ENCODE measurements around the gene NDUFB10. TPM values are rescaled to one million over a fixed set of nuclear protein-coding genes. Genes with fewer than 3 reads are reported as not detected.

Gene NDUFB10
- total RNA-seq, 1 donor from 2014 or later, result 96.9 TPM

DNA sequence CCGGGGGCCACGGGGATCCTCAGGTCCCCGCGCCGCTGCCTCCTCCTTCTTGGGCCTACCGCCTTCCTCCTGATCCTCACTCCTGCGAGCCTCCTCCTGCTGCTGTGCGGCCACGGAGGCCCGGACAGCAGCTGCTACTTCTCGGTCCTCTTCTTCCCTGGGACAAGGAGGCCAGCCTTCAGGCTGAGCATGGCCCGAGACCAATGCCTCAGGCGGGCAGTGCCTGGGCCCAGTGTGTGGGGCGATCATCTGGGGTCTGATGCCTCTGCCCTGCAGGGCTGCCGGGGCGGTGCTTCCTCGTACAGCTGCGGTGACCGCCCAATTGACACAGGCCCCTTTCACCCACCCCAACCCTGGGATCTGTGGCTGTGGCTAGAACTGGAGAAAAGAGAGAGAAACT lies 41.7 kb downstream of the NDUFB10 start:
- Mint-ChIP-seq H3K4me3 (ENCODE audit: low read depth) (no peak overlapping the region), H3K27me3 (no peaks in the 10 kb centered on the region), H3K27ac (no peak overlapping the region), H3K4me1 (ENCODE audit: low read depth) (peaks cover 5% of the 10 kb centered on the region), H3K9me3 (ENCODE audit: low read depth) (no peaks in the 10 kb centered on the region), H3K36me3 (ENCODE audit: insufficient read depth) (peaks cover 6% of the 10 kb centered on the region)
- no peak for DNase-seq (ENCODE audit: low spot score, unreplicated experiment)
- TF ChIP-seq, protein P1, sequence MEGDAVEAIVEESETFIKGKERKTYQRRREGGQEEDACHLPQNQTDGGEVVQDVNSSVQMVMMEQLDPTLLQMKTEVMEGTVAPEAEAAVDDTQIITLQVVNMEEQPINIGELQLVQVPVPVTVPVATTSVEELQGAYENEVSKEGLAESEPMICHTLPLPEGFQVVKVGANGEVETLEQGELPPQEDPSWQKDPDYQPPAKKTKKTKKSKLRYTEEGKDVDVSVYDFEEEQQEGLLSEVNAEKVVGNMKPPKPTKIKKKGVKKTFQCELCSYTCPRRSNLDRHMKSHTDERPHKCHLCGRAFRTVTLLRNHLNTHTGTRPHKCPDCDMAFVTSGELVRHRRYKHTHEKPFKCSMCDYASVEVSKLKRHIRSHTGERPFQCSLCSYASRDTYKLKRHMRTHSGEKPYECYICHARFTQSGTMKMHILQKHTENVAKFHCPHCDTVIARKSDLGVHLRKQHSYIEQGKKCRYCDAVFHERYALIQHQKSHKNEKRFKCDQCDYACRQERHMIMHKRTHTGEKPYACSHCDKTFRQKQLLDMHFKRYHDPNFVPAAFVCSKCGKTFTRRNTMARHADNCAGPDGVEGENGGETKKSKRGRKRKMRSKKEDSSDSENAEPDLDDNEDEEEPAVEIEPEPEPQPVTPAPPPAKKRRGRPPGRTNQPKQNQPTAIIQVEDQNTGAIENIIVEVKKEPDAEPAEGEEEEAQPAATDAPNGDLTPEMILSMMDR (IDR thresholded peaks at IDR 0.05; ENCODE audit: unreplicated experiment), result no peak

DNA sequence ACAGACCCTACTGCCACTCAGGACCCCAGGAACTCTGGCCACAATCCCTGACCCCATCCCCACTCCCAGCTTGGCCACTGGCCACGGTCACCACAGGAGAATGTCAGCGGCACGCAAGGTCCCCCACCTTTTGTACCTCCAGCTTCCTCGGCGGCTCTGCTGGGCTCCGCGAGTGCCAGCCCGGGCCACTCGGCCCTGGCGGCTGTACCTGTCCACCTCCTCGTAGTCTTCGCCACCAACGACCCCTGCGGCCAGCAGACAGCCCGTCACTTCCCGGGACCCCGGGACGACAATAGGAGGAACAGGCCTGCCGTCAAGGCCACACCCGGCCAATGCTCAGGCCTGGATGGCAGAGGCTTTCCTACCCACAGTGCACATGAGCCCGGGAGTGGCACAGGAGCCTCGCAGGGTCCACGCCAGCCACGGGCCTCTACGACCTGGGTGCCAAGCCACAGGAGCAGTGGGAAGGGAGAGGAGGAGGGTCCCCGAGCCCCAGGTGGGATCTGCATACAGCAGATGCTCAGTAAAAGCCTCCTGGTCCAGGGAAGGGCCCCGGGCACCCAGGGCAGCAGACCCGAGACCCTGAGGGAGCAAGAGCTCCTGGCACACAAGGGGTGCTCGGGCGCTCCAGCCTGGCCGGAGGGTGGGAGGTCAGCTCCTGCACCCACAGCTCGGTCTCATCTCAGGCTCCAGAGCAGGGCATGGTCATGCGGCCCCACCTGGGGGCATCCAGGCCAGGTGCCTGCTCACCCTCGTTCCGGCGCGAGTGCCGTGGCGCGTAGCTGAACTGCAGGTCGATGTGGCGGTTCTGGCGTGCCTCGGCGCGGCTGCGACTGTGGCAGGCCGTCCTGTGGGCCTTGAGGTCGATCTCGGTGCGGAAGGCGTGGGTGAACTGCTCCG lies 42.4 kb downstream of the NDUFB10 start:
- Mint-ChIP-seq H3K9me3 (ENCODE audit: low read depth) (no peaks in the 10 kb centered on the region), H3K36me3 (ENCODE audit: insufficient read depth) (peaks cover 6% of the 10 kb centered on the region), H3K4me1 (ENCODE audit: low read depth) (peaks cover 5% of the 10 kb centered on the region), H3K27ac (no peak overlapping the region), H3K4me3 (ENCODE audit: low read depth) (no peak overlapping the region), H3K27me3 (no peaks in the 10 kb centered on the region)
- DNase-seq (ENCODE audit: low spot score, unreplicated experiment), result no peak
- TF ChIP-seq, protein P1 (IDR thresholded peaks at IDR 0.05; ENCODE audit: unreplicated experiment), result no peak

DNA sequence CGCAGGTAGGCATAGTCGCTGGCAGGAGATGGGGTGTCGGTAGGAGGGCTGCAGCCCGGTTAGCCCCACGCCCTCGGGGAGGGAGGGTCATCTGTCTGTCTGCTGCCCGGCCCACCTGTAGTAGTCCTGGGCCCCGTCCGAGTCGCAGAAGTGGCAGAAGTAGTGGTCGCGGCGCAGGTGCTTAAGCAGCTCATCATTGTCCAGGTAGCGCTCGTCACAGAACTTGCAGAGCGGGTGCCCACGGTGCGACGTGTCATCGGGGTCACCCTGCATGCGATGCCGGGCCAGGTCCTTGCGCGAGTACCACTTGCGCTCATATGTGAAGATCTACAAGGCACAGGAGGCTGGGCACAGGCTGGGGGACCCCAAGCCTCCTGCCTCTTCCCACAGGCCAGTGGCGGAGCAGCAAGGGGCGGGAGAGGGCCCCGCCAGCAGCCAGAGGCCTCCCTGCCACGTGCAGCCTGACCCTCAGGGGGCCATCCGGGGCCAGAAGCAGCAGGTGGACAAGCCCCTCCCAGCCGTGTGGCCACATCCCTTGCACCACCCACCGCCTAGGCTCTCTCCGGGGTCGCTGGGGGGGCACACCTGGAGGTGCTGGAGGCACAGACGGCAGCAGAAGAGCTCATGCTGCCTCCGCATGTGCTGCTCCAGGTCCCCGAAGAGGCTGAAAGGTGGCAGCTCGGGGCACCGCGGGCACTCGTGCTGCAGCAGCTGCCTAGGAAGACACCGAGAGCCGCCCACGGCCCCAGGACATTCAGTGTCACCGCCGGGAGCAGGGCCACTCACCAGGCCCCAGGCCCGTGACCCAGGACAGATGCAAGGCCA lies 43.3 kb downstream of the NDUFB10 start:
- DNase-seq (ENCODE audit: low spot score, unreplicated experiment), result no peak
- H3K36me3 Mint-ChIP-seq (ENCODE audit: insufficient read depth), result peaks cover 4% of the 10 kb centered on the region
- H3K4me1 Mint-ChIP-seq (ENCODE audit: low read depth), result peaks cover 7% of the 10 kb centered on the region
- TF ChIP-seq, protein P1 (IDR thresholded peaks at IDR 0.05; ENCODE audit: unreplicated experiment), result no peak
- no peak overlapping the region for H3K4me3 Mint-ChIP-seq (ENCODE audit: low read depth)
- no peak overlapping the region for H3K27ac Mint-ChIP-seq
- H3K9me3 Mint-ChIP-seq (ENCODE audit: low read depth), result no peaks in the 10 kb centered on the region
- no peaks in the 10 kb centered on the region for H3K27me3 Mint-ChIP-seq

DNA sequence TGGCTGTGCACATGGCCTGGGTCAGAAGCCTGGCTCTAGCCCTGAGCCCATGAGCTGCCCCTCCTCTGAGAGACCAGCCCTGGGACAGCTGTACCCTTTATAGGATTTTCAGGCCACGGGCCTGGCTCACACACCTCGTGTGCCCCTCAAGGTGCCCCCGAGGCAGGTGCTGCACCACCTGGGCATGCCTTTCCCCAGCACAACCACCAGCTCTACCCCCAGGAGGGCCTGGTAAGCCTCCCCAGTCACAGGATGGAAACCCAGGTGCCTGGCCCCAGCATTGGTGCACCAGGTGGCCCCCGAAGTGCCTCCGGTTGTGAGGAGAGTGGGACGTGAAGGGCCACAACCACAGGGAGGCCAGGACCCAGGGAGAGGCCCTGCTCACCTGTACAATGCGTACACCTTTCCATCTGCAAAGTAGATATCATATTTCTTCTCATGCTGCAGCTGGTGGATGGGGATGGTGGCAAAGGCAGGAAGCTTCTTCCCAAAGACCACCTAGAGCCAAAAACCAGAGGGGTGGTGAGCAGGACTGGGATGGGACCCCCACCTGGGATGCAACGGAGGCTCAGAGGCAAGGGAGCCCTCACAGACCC lies 44.0 kb downstream of the NDUFB10 start:
- Mint-ChIP-seq H3K4me1 (ENCODE audit: low read depth) (peaks cover 11% of the 10 kb centered on the region), H3K9me3 (ENCODE audit: low read depth) (no peaks in the 10 kb centered on the region), H3K27ac (no peak overlapping the region), H3K4me3 (ENCODE audit: low read depth) (no peak overlapping the region), H3K36me3 (ENCODE audit: insufficient read depth) (peaks cover 4% of the 10 kb centered on the region), H3K27me3 (no peaks in the 10 kb centered on the region)
- no peak for DNase-seq (ENCODE audit: low spot score, unreplicated experiment)
- TF ChIP-seq, protein P1 (IDR thresholded peaks at IDR 0.05; ENCODE audit: unreplicated experiment), result no peak

Data from progenitor cell of endocrine pancreas (in vitro differentiated cells).